Hippocampal formation (tissue), 2 donors: Measurements from ENCODE around the gene ZNF143.
"Not testable (repeated sequence)": the region's sequence is repeated elsewhere in the genome, so short reads cannot be mapped to it uniquely, and the experiment has no call there.

ENCODE experiments used
- DNase-seq, 2 donors: peaks; one replicate each; lab custom pipeline; 2025; lab: John Stamatoyannopoulos, UW

The ZNF143 gene

GRCh38 chr11:9498457-9499078 lies 37.8 kb downstream of the ZNF143 start:
- no peak for DNase-seq

DNA sequence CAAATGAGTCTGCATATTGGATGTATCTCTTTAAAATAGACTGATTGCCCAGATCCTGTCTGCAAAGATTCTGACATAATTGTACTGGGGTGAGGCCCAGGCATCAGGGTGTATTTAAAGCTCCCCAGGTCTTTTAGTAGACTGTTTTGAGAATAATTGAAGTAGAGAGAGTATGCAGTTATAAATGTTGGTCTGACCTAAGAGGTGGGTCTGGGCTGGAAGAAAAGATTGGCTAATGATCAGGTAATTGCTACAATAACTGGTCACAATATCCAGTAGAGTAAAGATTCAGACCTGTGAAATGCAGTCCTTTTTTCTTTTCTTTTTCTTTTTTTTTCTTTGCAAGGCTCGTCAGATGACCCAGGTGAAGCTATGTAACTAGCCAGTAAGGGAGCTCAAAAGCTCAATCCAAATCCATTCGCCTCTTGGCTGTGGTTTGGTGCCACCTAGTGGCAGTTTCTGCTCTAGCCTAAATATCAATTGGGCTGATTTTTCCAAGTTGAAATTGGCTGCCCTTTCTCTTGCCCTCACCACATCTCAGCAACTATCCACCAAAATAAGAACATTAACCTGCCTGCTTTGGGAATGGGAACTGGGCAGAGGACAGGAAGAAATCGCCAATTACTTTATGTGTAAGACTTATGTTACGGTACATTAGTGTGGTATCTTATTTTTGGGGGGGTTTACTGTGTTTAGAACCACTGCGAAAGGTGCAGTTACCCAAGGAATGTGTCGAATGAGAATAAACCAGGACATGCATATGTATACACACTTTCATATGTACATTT lies 45.9 kb downstream of the ZNF143 start:
- peak; percentile 56 to 60 for DNase-seq

DNA sequence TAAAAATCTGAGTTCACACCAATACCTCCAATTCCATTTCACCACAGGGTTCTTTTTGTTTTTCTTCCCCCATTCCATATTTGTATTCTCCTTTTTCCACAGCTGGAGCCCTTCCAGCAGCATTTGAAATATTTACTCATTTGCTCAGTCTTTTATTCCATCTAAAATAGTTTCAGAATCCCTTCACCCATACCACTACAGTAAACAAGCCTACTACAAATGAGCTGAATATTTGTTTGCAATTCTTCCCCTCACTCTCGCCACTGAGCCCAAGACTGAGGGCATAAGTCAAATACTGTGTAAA lies 46.4 kb downstream of the ZNF143 start:
- no peak for DNase-seq

GRCh38 chr11:9509041-9509440 lies 48.2 kb downstream of the ZNF143 start:
- DNase-seq = no peak

- DNase-seq = no peak
These were observed 51.7 kb downstream of the ZNF143 start for GRCh38 chr11:9512370-9513019.

DNA sequence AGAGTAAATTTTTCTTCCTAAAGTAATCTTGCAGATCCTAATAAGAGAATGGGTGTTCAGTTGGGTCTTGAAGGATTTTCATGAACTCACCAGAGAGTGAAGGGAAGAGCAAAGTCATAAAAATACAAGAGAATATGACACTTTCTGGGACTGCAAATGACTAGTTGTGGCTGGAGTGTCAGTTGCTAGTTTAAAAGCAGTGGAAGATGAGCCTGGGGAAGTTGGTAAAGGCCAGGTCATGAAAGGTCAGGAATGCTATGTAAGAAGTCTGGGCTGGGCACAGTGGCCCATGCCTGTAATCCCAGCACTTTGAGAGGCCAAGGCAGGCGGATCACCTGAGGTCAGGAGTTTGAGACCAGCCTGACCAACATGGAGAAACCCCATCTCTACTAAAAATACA lies 53.8 kb downstream of the ZNF143 start:
- not testable (repeated sequence) for DNase-seq

- DNase-seq = no peak
These were observed 55.3 kb downstream of the ZNF143 start for GRCh38 chr11:9516113-9516512.

DNA sequence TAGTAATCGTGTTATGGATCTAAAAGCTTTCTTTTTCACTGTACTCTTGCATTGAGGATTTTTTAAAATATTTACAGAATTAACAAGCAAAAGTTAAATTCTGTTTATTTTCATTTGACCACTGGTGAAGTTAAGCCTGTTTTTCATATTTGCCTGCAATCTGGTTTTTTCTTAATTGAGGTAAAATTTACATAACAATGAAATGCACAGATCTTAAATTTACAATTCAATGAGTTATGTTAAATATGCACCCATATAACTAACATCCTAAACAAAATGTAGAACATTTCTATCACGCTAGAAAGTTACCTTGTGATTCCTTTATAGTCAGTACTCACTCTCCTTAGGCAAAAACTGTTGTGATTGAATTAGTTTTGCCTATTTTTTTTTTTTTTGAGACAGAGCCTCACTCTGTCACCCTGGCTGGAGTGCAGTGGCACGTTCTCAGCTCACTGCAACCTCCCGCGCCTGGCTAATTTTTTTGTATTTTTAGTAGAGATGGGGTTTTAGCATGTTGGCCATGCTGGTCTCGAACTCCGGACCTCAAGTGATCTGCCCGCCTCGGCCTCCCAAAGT lies 58.1 kb downstream of the ZNF143 start:
- no peak for DNase-seq

DNA sequence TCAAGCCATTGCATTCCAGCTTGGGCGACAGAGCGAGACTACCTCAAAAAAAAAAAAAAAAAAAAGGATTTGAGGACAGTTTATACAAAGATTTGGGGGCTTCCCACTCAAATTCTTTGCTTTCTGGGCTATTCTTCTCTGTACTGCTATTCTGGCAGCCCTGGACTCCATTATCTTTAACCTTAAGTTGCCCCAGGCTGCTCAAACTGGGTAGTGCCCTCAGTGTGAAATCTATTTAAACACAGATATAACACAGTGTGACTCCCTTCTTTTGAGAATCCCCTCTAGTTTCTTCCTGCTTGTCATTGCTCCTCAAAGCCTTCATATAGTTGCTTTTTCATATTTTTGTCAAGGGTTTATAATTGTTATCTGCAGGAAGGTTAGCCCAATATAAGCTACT lies 63.2 kb downstream of the ZNF143 start:
- DNase-seq = no peak

GRCh38 chr11:9525116-9525515 lies 64.3 kb downstream of the ZNF143 start:
- DNase-seq = no peak

DNA sequence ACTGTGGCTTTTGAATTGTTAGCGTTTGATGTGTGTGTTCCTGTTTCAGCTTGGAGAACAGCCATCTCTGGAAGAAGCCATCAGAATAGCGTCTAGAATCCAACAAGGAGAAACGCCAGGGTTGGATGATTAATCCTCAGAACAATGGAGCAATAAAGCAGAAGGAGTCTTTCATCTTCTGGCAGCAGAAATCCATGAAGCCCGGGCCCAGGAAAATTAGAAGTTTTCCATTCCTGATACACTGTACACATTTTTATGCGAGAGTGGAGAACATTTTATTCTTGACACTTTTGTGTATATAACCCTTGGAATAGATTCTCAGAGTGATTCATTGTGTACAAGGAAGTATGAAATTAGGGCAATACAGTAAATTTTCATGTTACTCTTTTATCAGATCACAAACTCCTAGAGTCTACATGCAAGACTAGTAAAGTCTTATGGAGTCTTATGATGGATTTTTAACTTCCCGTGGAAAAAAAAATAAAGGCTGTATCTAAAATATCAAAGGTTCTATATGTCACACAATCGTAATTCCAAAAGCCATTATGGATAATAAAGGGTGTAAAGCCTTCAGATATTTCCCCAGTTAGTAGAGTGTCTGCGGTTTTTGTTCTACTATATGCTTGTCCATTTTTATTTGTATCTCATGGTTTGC lies 66.8 kb downstream of the ZNF143 start:
- no peak for DNase-seq

- no peak for DNase-seq
These were observed 67.3 kb downstream of the ZNF143 start for GRCh38 chr11:9528136-9528501.

GRCh38 chr11:9528573-9529333 lies 67.9 kb downstream of the ZNF143 start:
- no peak for DNase-seq

DNA sequence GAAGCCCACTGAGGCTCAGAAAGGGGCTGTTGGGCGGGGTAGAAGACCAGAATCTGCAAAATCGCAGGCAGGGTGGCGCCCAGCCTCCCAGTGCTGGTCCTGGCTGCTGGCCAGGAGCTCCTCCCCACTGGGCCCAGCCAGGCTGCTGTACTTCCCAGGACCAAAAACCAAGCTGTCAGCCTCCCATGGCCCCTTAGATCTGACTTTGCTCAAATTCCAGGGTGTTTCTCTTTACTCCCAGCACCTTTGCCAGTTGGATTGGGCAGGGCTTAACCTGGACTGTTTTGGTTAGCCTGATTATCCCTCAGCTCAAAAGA lies 68.5 kb downstream of the ZNF143 start:
- DNase-seq = no peak

- no peak for DNase-seq
These were observed 69.3 kb downstream of the ZNF143 start for GRCh38 chr11:9530020-9530621.

DNA sequence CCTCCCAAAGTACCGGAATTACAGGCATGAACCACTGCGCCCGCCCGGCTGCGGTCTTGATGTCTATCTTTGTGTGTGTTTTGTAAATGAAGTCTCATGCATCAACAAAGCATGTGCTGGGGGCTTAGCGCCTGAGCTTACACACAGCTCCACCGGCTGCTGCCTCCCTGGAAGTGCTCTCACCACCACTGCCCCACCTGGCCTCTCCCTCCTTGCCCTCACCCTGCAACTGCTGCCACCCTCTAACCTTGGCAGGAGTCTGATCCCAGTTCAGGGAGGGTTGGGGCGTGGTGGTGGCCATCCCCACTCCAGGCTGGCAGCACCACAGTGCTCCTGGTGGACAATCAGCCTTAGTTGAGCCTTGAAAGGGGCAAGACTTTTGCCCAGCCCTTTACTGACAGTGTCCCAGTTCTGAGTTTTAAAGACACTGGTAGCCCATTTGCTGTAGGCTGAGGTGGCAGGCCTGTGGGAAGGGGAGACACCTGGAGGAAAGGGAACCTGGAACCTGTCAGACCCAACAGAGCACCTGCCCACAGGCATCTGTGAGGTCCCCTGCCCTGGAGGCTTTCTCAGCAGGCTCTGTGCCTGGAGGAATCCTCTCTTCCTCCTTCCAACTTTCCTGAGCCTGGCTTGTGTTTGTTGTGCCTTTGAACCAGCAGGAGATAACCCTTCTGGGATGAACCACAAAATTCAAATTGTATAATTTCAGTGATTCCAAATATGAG lies 70.3 kb downstream of the ZNF143 start:
- DNase-seq = no peak

DNA sequence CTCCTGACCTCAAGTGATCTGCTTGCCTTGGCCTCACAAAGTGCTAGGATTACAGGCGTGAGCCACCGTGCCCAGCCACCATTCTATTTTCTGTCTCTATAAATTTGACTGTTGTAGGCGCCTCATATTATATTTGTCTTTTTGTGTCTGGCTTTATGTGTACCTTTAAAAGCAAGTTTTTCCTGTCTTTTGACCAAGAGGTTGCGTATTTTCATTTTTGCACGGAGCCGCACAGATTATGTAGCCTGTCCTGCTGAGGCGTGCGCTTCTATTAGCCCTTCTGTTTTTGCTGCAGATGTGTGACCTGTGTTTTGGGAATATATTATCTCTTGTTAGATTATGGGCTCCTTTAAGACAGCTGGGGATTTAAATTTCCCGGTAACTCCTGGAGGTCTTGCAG lies 72.2 kb downstream of the ZNF143 start:
- no peak for DNase-seq

- no peak for DNase-seq
These were observed 73.1 kb downstream of the ZNF143 start for GRCh38 chr11:9533736-9534473.

- DNase-seq = peak in 1 of 2 donors; percentile 23
These were observed 74.5 kb downstream of the ZNF143 start for GRCh38 chr11:9535189-9535781.

DNA sequence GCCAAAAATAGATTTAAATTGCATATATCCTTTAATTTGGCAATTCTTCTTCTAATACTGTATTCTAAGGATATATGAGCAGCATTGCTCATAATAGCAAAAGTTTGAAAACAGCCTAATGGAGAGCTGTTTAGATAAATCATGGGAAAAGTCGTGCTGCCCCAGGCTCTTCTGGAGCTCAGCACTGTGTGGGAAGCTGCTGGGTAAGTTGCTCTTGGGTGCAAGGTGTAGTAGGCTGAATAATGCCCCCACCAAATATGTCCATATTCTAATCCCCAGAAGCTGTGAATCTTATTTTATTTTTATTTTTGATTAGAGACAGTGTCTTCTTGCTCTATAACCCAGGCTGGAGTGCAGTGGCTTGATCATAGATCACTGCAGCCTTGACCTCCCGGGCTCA lies 77.7 kb downstream of the ZNF143 start:
- no peak for DNase-seq
